AG10803 (cell line): ENCODE results near the gene RALGAPA1.
"Not testable (repeated sequence)": the region's sequence is repeated elsewhere in the genome, so short reads cannot be mapped to it uniquely, and the experiment has no call there.

Source experiments
- DNase-seq: peaks from one replicate; pipeline ENCODE4 v3.0.0; 2010; ENCODE audit warnings: low read depth
- H3K4me3 ChIP-seq: 2 replicates; pipeline ENCODE4 v1.5.1; 2011; ENCODE audit warnings: mild to moderate bottlenecking, low read length, control low read depth
- TF ChIP-seq, protein P1 (sequence below): conservative IDR thresholded peaks from 2 replicates; pipeline ENCODE4 v1.5.1; 2011; ENCODE audit warnings: mild to moderate bottlenecking, low read length, control low read depth, inconsistent platforms

RALGAPA1 gene

DNA sequence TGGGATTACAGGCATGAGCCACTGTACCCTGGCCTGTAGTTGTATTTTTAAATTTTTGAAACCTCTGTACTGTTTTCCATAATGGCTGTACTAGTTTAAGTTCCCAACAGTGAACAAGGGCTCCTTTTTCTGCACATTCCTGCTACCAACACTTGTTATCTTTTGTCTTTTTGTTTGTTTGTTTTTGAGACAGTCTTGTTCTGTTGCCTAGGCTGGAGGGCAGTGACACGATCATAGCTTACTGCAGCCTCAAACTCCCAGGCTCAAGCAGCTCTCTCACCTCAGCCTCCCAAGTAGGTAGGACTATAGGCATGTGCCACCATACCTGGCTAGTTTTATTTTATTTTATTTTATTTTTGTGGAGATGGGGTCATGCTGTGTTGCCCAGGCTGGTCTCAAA, 40.0 kb upstream of the RALGAPA1 start:
- DNase-seq = no peak
- H3K4me3 ChIP-seq = no peak overlapping the region
- TF ChIP-seq, protein P1, sequence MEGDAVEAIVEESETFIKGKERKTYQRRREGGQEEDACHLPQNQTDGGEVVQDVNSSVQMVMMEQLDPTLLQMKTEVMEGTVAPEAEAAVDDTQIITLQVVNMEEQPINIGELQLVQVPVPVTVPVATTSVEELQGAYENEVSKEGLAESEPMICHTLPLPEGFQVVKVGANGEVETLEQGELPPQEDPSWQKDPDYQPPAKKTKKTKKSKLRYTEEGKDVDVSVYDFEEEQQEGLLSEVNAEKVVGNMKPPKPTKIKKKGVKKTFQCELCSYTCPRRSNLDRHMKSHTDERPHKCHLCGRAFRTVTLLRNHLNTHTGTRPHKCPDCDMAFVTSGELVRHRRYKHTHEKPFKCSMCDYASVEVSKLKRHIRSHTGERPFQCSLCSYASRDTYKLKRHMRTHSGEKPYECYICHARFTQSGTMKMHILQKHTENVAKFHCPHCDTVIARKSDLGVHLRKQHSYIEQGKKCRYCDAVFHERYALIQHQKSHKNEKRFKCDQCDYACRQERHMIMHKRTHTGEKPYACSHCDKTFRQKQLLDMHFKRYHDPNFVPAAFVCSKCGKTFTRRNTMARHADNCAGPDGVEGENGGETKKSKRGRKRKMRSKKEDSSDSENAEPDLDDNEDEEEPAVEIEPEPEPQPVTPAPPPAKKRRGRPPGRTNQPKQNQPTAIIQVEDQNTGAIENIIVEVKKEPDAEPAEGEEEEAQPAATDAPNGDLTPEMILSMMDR = no peak

DNA sequence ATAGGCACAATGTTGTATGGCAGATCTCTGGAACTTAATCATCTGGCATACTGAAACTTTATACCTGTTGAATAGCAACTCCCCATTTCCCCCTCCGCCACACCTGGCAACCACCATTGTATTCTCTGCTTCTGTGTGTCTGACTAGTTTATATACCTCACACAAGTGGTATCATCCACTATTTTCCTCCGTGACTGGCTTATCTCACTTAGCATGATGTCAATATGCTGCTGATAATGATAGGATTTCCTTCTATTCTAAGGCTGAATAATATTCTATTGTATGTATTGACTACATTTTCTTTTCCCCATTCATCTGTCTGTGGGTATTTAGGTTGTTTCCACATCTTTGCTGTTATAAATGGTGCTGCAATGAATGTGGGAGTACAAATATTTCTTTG, 38.5 kb upstream of the RALGAPA1 start:
- DNase-seq = no peak
- TF ChIP-seq, protein P1 = no peak
- no peak overlapping the region for H3K4me3 ChIP-seq

DNA sequence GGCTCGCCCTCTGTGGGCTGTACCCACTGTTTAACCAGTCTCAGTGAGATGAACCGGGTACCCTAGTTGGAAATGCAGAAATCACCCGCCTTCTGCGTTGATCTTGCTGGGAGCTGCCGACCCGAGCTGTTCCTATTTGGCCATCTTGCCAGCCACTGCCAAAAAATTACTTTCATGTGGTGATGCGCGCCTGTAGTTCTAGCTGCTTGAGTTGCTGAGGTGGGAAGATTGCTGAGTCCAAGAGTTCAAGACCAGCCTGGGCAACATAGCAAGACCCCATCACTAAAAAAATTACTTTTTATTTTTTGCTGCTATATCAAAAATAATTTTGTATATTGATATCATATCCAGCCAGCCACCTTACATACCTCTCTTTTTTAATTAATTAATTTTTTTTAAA, 35.4 kb upstream of the RALGAPA1 start:
- DNase-seq = no peak
- H3K4me3 ChIP-seq = no peak overlapping the region
- TF ChIP-seq, protein P1 = no peak

DNA sequence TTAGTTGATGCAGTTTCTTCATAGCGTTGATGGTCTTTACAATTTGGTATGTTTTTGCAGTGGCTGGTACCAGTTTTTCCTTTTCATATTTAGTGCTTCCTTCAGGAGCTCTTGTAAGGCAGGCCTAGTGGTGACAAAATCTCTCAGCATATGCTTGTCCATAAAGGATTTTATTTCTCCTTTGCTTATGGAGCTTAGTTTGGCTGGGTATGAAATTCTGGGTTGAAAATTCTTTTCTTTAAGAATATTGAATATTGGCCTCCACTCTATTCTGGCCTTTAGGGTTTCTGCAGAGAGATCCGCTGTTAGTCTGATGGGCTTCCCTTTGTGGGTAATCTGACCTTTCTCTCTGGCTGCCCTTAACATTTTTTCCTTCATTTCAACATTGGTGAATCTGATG, 33.1 kb upstream of the RALGAPA1 start:
- not testable (repeated sequence) for DNase-seq, H3K4me3 ChIP-seq

DNA sequence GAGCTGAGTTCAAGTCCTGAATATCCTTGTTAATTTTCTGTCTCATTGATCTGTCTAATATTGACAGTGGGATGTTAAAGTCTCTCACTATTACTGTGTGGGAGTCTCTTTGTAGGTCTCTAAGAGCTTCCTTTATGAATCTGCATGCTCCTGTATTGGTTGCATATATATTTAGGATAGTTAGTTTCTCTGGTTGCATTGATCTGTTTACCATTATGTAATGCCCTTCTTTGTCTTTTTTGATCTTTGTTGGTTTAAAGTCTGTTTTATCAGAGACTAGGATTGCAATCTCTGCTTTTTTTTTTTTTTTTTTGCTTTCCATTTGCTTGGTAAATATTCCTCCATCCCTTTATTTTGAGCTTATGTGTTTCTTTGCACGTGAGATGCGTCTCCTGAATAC, 32.6 kb upstream of the RALGAPA1 start:
- not testable (repeated sequence) for DNase-seq, H3K4me3 ChIP-seq

DNA sequence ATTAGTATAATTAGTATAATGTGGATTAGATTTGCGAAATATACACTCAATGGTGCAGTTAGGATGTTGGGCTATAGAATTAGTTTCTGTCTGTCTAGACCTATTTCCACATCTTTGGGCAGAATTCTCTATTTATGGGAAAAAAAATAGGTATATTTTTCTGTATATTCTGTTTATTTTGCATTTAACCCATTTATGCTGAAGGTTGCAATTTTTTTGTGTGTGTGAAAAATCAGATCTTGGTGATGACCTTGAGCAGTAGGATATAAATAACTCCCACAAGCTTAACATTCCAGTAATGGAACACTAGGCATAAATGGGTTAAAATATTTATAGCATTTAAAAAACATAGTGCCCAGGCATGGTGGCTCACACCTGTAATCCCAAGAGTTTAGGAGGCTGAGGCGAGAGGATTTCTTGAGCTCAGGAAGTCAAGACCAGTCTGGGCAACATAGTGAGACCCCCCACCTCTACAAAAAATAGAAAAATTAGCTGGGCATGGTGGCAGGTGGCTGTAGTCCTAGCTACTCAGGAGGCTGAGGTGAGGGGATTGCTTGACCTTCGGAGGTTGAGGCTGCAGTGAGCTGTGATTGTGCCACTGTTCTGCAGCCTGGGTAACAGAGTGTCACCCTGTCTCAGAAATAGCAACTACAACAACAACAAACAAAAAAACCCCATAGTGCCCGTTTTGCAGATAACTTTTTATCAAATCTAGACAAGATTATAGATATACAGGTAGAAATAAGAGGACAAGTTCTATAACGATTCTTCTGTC, 26.3 kb upstream of the RALGAPA1 start:
- DNase-seq = no peak
- TF ChIP-seq, protein P1 = no peak
- no peak overlapping the region for H3K4me3 ChIP-seq

DNA sequence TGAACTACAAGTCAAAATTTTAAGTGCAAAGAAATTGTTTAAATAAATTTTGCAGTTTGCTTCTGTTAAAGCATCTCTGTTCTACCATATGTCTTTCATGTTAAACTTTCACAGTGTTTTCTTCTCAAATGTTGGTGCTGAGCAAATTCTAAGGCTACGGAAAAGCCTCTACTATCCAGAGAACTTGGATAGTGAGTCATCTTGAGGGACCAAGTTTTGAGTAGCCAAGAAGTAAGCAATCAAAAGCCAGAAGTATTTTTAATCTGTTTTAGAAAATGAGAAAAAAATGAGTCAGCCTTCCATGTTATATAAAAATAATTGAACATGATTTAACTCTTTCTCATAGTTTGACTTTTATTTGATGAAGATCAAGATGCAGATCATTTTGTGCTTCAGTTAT, 20.4 kb upstream of the RALGAPA1 start:
- H3K4me3 ChIP-seq = no peak overlapping the region
- DNase-seq = peak; percentile 20
- TF ChIP-seq, protein P1 = no peak

DNA sequence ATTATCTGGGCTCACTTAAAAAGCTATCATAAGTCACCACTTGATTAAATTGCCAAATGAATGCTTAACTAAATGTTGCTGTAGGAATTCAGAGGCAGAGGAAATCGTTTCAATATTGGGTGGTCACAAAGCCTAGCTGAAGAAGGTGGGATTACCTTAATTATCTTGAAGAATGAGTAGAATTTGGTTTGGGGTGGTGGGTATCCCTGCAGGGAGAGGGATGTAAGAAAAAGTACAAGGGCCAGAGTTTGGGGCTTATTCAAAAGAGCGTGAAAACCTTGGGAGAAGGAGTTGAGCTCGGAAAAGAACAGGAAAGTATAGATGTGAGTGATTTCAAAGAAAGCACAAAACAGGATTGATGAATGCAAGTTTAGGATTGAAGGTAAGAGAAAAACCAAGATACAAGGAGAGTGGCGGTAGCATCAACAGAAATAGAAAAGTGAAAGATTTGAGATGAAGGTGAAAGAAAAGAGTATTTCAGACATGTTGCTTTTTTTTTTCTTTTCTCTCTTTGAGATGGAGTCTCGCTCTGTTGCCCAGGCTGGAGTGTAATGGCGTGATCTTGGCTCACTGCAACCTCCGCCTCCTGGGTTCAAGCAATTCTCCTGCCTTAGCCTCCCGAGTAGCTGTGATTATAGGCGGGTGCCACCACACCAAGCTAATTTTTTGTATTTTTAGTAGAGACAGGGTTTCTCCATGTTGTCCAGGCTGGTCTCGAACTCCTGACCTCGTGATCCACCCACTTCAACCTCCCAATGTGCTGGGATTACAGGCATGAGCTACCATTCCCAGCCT, 18.8 kb upstream of the RALGAPA1 start:
- DNase-seq = no peak
- TF ChIP-seq, protein P1 = no peak
- no peak overlapping the region; the same call in 1 of the 2 replicates for H3K4me3 ChIP-seq
